HK-2 (cell line): ENCODE measurements around the gene BORCS6.
A peak's percentile ranks its signal among the peaks of the same experiment; 100 is the strongest.

ENCODE experiments used
- DNase-seq: peaks from one replicate; pipeline ENCODE4 v3.0.0-alpha.2; 2018; ENCODE audit not compliant: unreplicated experiment

Gene BORCS6

DNA sequence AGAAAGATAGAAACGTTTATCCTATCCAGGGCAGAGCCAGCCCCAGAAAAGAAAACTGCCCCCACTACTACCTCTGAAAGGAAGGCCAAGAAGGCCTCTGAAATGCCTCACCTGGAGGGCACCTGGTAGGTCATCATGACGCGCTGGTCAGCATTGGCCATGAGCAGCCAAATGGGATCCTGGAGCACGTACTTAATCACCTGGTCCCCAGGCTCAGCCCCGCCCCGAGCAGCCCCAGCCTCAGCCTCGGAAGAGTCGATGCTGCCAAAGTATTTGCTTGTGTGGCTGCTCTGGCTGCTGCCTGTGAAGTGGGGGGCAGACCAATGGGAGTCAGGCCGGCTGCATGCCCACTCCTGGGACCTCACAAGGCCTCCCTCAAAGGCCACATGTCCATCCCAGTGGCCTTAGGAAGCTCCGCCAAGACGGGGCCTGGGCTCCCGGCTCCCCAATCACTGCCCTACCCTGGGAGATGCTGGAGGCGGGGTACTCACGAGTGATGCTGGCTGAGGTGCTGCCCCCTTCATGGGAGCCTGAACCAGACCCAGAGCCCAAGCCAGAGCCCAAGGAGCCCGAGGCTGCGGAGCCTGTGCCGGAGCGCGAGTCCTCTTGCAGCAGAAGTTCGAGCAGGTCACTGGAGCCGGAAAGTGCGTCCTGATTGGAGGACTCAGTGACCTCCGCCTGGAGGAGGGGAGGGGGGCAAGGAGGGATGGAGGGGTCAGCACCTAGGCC, 47.7 kb downstream of the BORCS6 start:
- DNase-seq, result no peak

DNA sequence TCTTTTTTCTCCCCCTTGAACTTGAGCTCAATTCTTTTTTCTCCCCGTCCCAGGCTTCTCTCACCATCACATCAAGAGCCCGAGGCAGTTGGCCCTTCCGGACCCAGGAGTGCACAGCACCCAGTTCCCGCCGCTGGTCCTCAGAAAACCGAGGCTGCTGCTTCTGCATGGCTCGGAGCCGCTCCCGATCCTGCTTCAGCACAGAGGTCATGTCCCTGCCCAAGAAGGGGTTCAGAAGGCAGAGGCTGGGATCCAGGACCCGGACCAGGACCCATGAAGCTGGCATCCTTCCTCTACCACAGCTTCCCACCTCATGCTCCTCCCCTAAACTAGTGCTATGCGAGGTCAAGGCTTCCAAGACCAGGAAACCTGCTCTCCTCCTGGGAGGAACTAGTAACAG, 48.2 kb downstream of the BORCS6 start:
- DNase-seq, result no peak

DNA sequence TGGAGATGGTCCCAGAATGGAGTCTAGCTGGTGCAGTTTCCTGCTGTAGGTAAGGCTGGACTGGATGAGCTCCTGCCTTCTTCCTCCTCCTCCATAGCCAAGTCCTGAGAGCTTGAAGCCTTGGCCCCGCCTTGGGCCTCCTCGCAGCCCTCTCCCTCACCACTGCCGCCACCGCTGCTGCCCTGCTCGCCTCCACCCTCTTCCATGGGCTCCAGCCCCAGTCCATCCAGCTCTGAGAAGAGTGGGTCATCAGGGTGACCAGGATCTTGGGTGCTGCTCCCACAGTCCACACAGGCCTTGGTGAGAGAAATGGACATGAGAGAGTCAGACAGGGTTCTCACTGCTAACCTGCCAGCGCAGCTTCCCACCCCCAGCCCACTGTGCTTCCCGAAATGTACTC, 48.9 kb downstream of the BORCS6 start:
- no peak for DNase-seq

DNA sequence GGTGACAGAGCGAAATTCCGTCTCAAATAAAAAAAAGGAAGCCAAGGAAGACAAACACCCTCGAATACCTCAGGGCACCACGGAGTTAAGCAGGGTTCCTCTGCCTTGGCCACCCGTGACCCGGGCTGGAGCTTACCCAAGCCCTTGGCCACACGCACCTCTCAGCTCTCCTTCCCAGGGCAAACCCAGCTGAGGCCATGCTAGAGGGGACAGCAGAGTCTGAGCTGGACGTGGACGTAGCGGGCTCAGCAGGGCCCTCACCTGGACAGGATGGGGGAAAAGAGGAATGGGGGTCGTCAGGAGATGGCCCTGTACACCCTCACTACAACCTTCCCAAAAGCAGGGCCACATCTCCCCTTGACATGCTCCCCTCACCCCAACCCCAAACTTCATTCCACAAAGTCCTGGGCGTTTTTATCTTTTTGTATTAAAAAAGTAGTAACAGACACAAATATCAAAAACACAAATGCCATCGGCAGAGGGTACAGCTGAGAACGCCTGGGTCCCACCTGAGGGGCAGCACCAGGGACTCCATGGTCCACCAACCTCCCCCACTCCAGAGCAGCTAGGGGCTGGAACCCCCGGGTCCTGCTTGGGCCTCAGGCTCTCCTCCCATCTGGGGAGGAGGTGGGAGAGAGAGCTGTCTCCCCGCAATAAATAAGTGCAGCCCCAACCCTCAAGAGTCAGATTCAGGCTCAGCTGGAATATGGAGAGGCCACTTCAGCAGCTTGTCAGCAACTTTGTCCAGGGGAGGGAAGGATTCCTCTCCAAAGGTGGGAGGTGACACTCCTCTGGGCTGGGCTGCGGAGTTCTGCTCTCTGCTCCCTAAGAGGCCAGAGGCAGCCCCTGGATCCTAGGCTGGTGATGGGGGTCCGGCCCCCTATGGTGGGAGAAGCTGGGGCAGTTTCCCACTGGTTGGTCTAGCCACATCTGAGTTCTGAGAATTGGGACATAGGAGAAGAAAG, 49.6 kb downstream of the BORCS6 start:
- no peak for DNase-seq

DNA sequence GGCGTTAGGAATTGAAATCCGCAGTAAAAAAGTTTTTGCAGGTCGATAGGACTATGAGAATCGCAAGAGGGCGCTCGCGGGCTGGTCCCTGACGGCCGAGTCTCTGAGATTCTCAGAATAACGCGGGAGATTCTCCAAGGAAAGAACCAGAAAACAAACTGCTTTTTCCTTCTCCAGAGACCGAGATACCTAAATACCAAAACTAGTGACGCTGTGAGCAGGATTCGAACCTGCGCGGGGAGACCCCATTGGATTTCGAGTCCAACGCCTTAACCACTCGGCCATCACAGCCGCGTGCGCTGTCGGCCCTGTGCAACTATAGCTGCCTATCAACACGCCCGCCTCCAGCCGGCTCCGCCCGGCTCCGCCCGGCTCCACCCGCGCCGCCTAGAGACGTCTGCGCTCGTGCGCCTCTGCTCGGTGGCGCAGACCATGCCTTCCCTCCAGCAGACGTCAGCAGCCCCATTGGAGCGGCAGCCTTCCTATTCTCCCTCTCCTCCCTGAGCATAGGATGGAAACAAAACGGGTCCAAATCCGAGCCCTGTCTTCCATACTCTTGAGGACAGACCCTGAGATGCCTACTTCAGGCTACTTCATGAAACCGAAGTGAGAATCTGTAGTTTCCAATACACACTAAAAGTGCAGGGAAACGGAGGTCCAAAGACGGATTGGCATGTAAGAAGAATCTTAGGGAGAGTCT, 51.2 kb downstream of the BORCS6 start:
- peak; percentile 100 for DNase-seq

DNA sequence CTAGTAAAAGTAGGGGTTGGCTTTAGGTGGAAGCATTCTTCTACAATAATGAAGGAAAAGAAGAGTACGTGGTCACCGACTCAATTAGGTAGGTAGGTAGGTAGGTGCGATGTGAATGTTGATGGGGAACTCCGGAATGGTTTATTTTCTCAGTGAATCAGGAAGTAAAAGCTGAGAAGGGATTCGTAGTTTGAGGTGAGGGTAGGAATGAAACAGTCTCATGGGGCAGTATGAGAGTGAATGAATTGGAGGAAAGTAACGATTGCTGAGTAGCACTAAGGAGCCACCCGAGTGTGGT, 51.7 kb downstream of the BORCS6 start:
- no peak for DNase-seq
